ENCODE measurements around the gene CSNK1G3.
"Not testable (repeated sequence)": the region's sequence is repeated elsewhere in the genome, so short reads cannot be mapped to it uniquely, and the experiment has no call there.

The CSNK1G3 gene

DNA sequence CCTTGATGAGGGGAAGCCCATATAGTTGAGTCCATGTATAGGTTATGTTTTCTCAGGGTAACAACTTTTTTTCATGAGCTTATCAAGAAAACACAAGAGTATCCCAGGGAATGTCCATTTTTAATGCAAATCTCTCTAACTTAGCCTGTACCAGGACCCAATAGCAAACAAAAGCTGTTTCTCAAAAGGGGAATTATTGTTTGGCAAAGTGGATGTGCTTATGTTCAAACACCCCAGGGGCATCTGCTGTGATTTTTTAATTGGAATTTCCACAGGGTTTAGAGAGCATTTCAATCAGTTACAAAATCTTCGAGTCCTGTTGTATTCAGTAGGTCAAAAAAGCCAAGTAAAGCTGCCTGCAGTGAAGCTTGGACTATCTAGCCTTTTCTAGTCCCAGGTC, 33.4 kb upstream of the CSNK1G3 start:
- in situ Hi-C loops (cut with HindIII; ENCODE audit: low sequenced_read_pairs), result no loop called here
- TF ChIP-seq, protein P1, sequence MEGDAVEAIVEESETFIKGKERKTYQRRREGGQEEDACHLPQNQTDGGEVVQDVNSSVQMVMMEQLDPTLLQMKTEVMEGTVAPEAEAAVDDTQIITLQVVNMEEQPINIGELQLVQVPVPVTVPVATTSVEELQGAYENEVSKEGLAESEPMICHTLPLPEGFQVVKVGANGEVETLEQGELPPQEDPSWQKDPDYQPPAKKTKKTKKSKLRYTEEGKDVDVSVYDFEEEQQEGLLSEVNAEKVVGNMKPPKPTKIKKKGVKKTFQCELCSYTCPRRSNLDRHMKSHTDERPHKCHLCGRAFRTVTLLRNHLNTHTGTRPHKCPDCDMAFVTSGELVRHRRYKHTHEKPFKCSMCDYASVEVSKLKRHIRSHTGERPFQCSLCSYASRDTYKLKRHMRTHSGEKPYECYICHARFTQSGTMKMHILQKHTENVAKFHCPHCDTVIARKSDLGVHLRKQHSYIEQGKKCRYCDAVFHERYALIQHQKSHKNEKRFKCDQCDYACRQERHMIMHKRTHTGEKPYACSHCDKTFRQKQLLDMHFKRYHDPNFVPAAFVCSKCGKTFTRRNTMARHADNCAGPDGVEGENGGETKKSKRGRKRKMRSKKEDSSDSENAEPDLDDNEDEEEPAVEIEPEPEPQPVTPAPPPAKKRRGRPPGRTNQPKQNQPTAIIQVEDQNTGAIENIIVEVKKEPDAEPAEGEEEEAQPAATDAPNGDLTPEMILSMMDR (IDR thresholded peaks at IDR 0.05; ENCODE audit: low read depth, low read length), result no peak
- no peak for DNase-seq (ENCODE audit: low read depth, low spot score)
- H3K4me3 ChIP-seq (ENCODE audit: low read depth, low read length), result no peak overlapping the region

DNA sequence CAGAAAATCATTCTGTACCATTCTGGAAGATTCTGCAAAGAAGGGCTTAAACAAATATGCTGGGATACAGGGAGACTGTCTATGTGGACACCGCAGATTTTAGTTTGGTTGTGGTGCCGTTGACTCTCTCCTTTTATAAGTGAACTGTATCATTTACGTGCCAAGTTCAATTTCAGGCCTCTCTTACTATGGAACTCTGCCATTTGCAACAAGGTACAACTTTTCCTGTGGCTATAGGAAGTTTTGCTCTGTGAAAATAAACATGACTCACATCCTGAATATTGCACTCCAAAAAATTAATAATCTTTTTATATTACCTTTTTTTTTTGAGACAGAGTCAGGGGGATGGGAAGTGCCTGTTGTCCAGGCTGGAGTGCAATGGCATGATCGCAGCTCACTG, 29.7 kb upstream of the CSNK1G3 start:
- DNase-seq (ENCODE audit: low read depth, low spot score), result peak; percentile 42
- no peak overlapping the region for H3K4me3 ChIP-seq (ENCODE audit: low read depth, low read length)
- in situ Hi-C loops (cut with HindIII; ENCODE audit: low sequenced_read_pairs), result no loop called here
- TF ChIP-seq, protein P1 (IDR thresholded peaks at IDR 0.05; ENCODE audit: low read depth, low read length), result no peak

GRCh38 chr5:123483446-123484077, 28.4 kb upstream of the CSNK1G3 start:
- no peak for DNase-seq (ENCODE audit: low read depth, low spot score)
- TF ChIP-seq, protein P1 (IDR thresholded peaks at IDR 0.05; ENCODE audit: low read depth, low read length), result no peak
- H3K4me3 ChIP-seq (ENCODE audit: low read depth, low read length), result no peak overlapping the region
- in situ Hi-C loops (cut with HindIII; ENCODE audit: low sequenced_read_pairs), result no loop called here

- TF ChIP-seq, protein P1 (IDR thresholded peaks at IDR 0.05; ENCODE audit: low read depth, low read length), result no peak
- in situ Hi-C loops (cut with HindIII; ENCODE audit: low sequenced_read_pairs), result no loop called here
- H3K4me3 ChIP-seq (ENCODE audit: low read depth, low read length), result no peak overlapping the region
- DNase-seq (ENCODE audit: low read depth, low spot score), result no peak
Observed at GRCh38 chr5:123485275-123485674, 26.7 kb upstream of the CSNK1G3 start.

- in situ Hi-C loops (cut with HindIII; ENCODE audit: low sequenced_read_pairs), result no loop called here
Observed at GRCh38 chr5:123486951-123487655, 24.9 kb upstream of the CSNK1G3 start.

GRCh38 chr5:123490974-123491373, 21.0 kb upstream of the CSNK1G3 start:
- in situ Hi-C loops (cut with HindIII; ENCODE audit: low sequenced_read_pairs), result no loop called here
- TF ChIP-seq, protein P1 (IDR thresholded peaks at IDR 0.05; ENCODE audit: low read depth, low read length), result no peak

More at GRCh38 chr5:123486951-123487655, 24.9 kb upstream of the CSNK1G3 start:
- DNase-seq (ENCODE audit: low read depth, low spot score), result no peak
- H3K4me3 ChIP-seq (ENCODE audit: low read depth, low read length), result no peak overlapping the region
- TF ChIP-seq, protein P1 (IDR thresholded peaks at IDR 0.05; ENCODE audit: low read depth, low read length), result no peak

GRCh38 chr5:123495211-123495610, 16.8 kb upstream of the CSNK1G3 start:
- H3K4me3 ChIP-seq (ENCODE audit: low read depth, low read length); DNase-seq (ENCODE audit: low read depth, low spot score); in situ Hi-C loops (cut with HindIII; ENCODE audit: low sequenced_read_pairs): not testable (repeated sequence)

More at GRCh38 chr5:123490974-123491373, 21.0 kb upstream of the CSNK1G3 start:
- DNase-seq (ENCODE audit: low read depth, low spot score), result no peak
- H3K4me3 ChIP-seq (ENCODE audit: low read depth, low read length), result no peak overlapping the region

Measured in astrocyte of the spinal cord (primary cell).